SH-SY5Y (cell line): Measurements from ENCODE around the gene DBH.

Experiments
- GATA2 ChIP-seq: IDR thresholded peaks from 2 replicates; pipeline ENCODE4 v1.6.1; 2011; ENCODE audit warnings: mild to moderate bottlenecking, low read depth, low read length
- GATA3 ChIP-seq: IDR thresholded peaks from 2 replicates; pipeline ENCODE4 v1.6.1; 2011; ENCODE audit warnings: low read depth, mild to moderate bottlenecking, low read length, moderate library complexity

DNA sequence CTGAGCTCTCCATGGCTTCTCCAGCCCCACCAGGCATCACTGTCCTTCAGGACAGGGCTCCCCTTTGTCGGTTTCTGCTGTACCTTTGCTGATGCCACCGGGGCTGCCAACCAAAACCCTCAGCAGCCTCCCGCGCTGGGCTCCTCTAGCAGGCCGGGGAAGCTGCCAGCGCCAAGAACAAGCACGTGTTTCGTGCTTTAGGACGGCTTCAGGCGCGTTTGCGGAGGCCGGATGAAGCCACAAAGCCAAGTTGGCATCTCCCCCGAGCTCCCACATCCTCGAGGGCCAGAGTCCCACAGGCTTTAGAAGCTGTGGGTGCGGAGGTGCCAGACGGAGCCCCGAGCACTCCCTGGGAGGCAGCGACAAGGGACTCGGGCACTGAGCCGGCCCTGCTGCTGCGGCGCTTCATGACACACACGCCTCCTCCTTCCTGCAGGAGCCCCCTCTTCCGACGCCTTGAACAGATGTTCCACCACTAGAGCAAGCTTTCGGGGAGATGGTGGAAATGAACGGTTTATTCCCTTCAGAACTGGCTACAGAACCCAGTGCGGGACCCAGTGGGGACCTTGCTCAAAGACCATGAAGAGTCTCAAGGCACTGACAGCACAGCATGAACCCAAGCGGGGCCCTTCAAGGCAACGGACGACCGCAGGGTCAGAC, 65.3 kb downstream of the DBH start:
- TF ChIP-seq GATA2 (no peak), GATA3 (no peak)
